GM12865 (cell line): ENCODE measurements around the gene CCDC87.

ENCODE experiments used
- DNase-seq: peaks from one replicate; pipeline ENCODE4 v3.0.0; 2010; ENCODE audit warnings: low read depth
- H3K4me3 ChIP-seq: 2 replicates; pipeline ENCODE4 v1.5.1; 2011; ENCODE audit warnings: mild to moderate bottlenecking, low read depth, low read length, control low read depth
- TF ChIP-seq, protein P1 (sequence below): IDR thresholded peaks from 2 replicates; pipeline ENCODE4 v1.5.1; 2011; ENCODE audit warnings: low read length, control low read depth, low read depth, inconsistent platforms; ENCODE audit not compliant: insufficient read depth; ENCODE audit errors: missing control alignments

CCDC87 gene

DNA sequence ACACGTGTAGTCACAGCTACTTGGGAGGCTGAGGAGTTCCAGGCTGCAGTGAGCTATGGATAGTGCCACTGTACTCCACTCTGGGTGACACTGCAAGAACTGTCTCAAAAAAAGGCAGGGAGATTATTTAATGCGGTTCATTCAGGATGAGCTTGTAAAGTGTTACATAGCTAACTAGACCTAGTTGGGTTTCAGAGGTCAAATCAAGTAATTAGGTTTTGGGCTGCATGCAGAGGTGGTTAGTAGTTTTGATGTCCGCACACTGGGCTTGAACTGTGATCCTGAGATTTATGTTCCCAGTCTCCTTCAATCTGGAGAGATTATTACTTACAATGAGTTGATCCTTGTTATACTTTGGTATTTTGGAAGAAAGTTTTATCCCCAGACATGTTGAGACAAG is 43.5 kb upstream of the CCDC87 start:
- no peak overlapping the region for H3K4me3 ChIP-seq
- TF ChIP-seq, protein P1, sequence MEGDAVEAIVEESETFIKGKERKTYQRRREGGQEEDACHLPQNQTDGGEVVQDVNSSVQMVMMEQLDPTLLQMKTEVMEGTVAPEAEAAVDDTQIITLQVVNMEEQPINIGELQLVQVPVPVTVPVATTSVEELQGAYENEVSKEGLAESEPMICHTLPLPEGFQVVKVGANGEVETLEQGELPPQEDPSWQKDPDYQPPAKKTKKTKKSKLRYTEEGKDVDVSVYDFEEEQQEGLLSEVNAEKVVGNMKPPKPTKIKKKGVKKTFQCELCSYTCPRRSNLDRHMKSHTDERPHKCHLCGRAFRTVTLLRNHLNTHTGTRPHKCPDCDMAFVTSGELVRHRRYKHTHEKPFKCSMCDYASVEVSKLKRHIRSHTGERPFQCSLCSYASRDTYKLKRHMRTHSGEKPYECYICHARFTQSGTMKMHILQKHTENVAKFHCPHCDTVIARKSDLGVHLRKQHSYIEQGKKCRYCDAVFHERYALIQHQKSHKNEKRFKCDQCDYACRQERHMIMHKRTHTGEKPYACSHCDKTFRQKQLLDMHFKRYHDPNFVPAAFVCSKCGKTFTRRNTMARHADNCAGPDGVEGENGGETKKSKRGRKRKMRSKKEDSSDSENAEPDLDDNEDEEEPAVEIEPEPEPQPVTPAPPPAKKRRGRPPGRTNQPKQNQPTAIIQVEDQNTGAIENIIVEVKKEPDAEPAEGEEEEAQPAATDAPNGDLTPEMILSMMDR: no peak
- DNase-seq: no peak

DNA sequence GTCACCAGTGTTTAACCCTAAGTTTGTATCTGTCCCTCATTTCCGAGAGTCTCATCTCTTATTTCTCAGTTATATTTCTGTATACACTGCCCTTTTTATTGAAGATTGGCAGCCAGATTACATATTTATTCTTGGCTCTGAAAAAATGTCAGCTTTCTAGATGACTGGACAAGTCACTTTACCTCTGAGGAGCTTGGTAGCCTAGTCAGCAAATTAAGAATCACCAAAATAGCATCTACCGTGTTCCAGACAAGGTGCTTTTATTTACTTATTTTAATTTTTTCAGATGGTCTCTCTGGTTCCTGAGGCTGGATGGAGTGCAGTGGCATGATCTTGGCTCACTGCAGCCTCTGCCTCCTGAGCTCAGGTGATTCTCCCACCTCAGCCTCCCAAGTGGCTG is 40.1 kb upstream of the CCDC87 start:
- no peak overlapping the region for H3K4me3 ChIP-seq
- DNase-seq: no peak
- TF ChIP-seq, protein P1: no peak

DNA sequence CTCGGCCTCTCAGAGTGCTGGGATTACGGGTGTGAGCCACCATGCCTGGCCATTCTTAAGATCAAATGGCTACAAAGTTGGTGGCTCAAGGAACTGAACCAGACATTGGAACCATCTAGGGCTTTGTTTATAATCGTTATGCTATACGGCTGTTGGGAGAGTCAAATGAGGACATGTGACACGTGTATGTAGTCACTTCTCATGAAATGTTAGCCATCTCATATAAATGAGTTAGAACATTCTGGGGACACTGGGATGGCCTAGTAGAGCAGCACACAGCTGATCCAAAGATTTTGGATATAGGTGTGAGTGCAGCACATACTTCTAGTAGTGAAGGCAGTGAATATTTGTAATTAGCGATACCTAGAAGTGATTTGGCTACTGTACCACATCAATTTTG is 39.0 kb upstream of the CCDC87 start:
- no peak for DNase-seq
- TF ChIP-seq, protein P1: no peak
- no peak overlapping the region for H3K4me3 ChIP-seq

DNA sequence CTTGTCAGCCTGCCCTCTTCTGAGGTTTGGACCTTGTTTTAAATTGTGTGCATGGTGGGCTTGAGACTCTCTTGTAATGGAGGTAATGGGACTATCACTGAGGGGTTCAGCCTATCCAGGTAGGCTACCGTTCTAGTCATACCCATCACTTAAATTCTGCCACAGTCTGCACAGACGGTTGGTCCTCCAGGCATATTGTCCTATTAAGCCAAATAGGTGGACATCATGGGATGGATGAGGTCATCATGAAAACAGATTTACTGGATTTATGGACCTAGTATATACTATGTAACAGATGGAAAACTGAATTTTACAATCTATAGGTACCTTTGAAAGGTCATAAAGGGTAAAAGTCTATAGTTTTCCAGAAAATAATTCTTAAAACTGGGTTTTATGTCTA is 36.5 kb upstream of the CCDC87 start:
- H3K4me3 ChIP-seq: no peak overlapping the region
- no peak for DNase-seq
- TF ChIP-seq, protein P1: no peak

DNA sequence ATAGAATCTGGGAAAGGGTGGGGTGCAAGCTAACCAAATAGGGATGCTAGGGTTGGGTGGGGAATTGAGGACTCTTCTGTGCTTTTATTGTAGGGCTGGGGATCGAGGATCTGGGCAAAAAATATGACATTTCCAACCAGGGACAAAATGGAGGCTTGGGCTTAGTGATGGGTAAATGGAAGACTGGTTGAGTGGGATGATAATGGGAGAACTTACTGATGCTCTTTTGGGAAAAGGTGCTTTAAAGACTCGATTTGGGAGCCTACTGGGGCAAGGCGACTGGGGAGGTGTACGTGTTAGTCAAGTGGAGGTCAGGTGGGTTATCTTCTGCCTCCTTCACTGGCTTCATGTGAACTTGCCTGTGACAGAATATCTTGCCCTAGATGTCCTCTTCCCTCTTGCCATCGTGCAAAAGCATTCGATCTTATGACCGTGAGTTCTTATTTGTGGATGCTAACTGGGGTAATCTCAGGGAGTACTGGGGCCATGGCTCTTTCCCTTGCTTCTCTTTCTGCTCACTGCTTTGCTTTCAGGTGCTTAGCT is 35.3 kb upstream of the CCDC87 start:
- H3K4me3 ChIP-seq: no peak overlapping the region
- TF ChIP-seq, protein P1: no peak
- DNase-seq: no peak

DNA sequence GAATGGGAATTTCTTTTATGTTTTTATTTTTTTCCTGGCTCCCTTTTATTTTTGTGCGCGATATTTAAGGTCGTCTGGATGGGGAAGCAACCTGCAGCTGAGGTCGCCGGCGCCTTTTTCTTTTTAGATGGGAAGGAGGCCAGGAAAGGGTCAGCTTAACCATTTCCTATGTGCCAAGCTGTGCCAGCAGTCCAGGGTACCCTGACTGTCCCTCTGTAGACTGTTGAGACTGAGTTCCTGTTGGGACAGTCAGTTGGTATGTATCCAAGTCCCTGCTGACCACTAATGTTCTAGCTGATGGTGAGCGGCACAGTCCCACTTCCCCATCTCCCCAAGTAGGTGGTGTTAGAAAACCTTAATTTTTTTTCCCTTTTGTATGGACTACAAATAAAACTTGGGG is 34.1 kb upstream of the CCDC87 start:
- TF ChIP-seq, protein P1: no peak
- H3K4me3 ChIP-seq: no peak overlapping the region

DNA sequence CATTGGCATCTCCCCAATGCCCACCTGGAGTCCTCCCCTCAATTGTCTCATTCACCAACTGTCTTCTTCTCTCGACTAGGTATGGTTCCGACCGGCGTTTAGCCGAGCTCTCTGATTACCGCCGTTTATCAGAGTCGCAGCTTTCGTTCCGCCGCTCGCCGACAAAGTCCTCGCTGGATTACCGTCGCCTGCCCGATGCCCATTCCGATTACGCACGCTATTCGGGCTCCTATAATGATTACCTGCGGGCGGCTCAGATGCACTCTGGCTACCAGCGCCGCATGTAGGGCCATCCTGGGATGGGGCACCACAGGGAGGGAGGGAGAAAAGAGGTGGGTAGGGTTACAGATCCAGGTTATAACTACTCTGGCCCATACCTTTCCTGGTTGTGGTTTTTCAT is 33.5 kb upstream of the CCDC87 start:
- no peak for DNase-seq
- no peak overlapping the region for H3K4me3 ChIP-seq
- TF ChIP-seq, protein P1: no peak

More for the DNA sequence above, 34.1 kb upstream of the CCDC87 start:
- no peak for DNase-seq
